Measurements from ENCODE around the gene MTAP. TPM values are rescaled to one million over a fixed set of nuclear protein-coding genes. Genes with fewer than 3 reads are reported as not detected.
"Not testable (repeated sequence)": the region's sequence is repeated elsewhere in the genome, so short reads cannot be mapped to it uniquely, and the experiment has no call there.

MTAP gene
- total RNA-seq, 1 donor from 2014 or later: 19.2 TPM

GRCh38 chr9:21927752-21928151, 125.3 kb downstream of the MTAP start:
- no peak for DNase-seq

DNA sequence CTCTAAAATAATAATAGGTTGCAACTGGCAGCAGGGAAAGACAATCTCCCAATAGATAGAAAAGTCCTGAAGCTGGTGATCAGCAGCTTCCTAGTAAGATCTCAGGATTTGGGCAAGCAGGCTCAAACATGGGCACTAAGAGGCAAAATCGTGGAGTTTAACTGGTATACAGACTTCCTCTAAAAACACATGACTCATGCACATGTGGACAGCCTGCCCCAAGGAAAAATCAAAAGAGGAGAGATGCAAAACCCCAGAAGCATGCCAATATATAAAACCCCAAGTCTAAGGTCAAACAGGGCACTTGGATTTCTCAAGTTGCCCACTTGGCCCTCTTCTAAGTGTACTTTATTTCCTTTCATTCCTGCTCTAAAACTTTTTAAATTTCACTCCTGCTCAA, 129.0 kb downstream of the MTAP start:
- peak; percentile 10 for DNase-seq

GRCh38 chr9:21933281-21933680, 130.8 kb downstream of the MTAP start:
- no peak for DNase-seq

DNA sequence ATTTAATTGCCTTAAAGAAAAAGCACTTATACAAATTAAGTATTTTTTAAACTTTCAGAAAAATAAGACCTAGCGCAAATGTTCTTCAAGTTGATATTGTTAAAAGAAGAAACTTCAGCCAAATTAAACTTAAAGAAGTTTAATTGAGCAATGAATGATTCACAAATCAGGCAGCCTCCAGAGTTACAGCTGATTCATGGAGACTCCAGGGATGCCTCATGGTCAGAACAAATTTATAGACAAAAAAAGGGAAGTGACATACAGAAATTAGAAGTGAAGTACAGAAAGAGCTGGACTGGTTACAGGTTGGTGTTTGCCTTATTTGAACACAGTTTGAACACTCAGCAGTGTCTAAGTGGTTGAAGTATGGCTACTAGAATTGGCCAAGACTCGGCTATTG, 131.4 kb downstream of the MTAP start:
- no peak for DNase-seq

DNA sequence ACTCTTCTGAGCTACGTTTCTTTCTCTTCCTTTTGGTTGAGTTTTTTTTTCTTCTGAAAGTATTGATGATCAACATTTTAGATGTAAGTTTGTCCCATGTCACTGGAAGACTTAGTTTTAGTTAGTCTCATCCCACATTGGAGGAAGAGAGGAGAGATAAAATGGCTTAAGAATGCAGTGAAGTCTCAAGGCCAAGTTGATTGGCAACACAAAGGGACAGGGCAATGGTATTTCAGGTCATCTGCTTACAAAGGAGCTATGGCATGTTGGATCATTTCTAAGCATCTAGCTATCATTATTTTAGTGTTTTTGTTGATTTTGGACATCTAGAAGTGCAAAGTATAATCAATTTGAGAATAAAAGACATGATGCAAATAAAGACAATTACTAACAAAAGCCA, 133.2 kb downstream of the MTAP start:
- DNase-seq: no peak

- DNase-seq: no peak
Measured at GRCh38 chr9:21936161-21936560, 133.7 kb downstream of the MTAP start.

GRCh38 chr9:21941337-21941995, 139.0 kb downstream of the MTAP start:
- DNase-seq: no peak

DNA sequence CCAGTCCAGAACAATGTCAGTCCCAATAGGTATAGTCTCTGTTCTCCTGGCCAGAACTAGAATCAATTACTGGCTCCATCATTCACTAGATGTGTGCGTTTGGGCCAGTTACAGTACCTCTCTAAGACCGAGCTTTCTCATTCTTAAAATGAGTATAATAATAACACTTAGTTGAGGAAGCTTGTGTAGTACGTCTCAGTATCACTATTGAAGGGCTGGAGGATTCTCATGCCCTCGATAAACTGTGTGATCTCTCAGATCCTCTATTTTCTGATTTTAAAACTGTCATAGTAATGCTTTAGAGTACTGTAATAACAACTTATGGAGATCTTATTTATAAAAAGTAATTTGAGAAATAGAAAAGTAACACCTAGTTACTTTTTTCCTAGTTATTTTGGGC, 141.0 kb downstream of the MTAP start:
- DNase-seq: no peak

DNA sequence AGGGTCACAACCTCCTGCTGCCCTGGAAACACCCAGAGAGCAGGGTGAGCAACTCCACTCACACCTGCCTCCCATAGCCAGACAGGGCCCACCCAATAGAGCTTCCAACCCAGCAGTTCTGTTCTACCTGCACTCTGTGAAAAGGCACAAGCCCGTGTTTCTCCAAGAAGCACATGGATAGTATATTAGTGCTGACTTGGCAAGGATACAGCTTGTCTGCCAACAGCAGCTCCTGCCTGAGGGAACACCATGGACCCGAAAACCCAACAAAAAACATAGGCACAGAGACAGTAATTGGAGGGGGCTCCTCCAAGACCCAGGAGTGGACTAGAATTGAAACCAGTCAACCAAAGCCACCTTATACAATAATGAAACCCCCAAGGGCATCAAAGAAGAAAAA, 143.2 kb downstream of the MTAP start:
- no peak for DNase-seq

GRCh38 chr9:21958833-21959232, 156.4 kb downstream of the MTAP start:
- DNase-seq: no peak

GRCh38 chr9:21959268-21959667, 156.8 kb downstream of the MTAP start:
- DNase-seq: not testable (repeated sequence)

DNA sequence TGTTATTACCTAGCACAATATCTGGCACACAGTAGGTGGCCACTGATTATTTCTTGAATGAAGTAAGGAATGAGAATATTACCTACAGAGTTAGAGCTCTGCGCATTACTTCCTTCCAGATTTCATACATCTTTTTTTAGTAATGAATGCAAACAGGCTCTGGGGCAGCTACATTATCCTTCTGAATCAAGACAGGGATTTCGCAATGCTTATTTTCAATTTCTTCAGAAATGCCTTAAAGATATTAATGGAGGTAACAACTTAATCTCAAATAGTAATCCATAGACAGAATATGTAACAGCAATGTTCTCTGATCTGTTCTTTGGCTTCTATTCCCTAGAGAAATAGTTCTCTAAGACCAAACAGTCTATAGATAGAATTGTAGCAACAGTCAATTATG, 159.1 kb downstream of the MTAP start:
- DNase-seq: no peak

GRCh38 chr9:21964925-21965385, 162.5 kb downstream of the MTAP start:
- peak; percentile 56 for DNase-seq

GRCh38 chr9:21965401-21965951, 163.0 kb downstream of the MTAP start:
- peak; percentile 88 for DNase-seq

DNA sequence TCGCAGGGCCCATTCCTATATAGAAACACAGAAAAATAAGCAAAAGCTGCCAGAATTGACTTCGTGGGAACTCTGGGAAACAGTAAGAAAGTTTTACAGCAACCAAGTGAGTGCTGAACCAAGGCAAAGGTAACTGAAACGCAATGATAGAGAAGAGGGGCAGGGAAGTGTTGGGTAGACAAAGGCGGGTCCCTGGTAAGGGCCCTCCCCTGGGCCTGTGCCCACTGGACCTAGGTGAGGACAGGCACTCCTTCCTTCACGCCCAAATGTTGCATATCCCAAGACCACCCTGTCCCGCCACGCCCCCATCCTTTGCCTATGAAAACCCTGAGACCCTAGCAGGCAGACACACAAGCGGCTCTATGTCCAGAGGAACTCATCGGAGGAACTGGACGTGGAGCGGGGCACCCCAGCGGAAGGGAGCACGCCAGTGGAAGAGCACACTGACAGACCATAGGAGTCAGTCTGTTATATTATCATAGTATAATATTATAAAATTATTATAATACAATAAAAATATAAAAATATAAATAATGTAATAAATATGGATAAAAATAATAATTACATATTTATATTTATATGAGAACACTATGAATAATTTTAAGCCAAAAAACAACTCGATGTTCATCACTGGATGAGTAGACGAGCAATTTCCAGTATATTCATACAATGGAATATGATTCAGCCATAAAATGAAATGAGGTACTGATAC, 163.9 kb downstream of the MTAP start:
- no peak for DNase-seq

GRCh38 chr9:21967169-21967568, 164.7 kb downstream of the MTAP start:
- no peak for DNase-seq

DNA sequence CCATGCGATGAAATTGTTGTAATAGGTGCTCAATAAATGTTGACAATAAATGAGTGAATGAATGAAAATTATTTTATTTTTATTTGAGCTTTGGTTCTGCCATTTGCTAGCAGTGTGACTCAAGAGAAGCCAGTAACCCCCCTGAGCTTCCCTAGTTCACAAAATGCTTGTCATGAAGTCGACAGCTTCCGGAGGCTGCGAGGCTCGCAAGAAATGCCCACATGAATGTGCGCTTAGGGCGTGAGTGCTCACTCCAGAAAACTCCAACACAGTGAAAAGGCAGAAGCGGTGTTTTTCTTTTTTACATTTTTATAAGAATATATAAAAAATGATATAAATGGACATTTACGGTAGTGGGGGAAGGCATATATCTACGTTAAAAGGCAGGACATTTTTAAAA, 165.3 kb downstream of the MTAP start:
- DNase-seq: no peak

GRCh38 chr9:21968331-21969010, 166.0 kb downstream of the MTAP start:
- peak; percentile 64 for DNase-seq

- no peak for DNase-seq
Measured at GRCh38 chr9:21969011-21969940, 166.8 kb downstream of the MTAP start.

- DNase-seq: no peak
Measured at GRCh38 chr9:21969951-21970799, 167.7 kb downstream of the MTAP start.

All from dermis blood vessel endothelial cell (primary cell).